WTC11 (cell line): Measurements from ENCODE around the gene ENTHD1.

Experiments
- CREB1 ChIP-seq: sonication (generic); formaldehyde crosslinking; IDR thresholded peaks from 2 replicates; pipeline ENCODE4 v1.8.0; 2023; ENCODE audit warnings: mild to moderate bottlenecking, missing genetic modification reagents
- FOXK1 ChIP-seq: sonication (generic); formaldehyde crosslinking; IDR thresholded peaks from 2 replicates; pipeline ENCODE4 v1.8.0; 2022; ENCODE audit warnings: mild to moderate bottlenecking, moderate library complexity, missing genetic modification reagents
- JUN ChIP-seq: sonication (generic); formaldehyde crosslinking; IDR thresholded peaks from 2 replicates; pipeline ENCODE4 v1.8.0; 2023; ENCODE audit warnings: mild to moderate bottlenecking, missing genetic modification reagents
- MYBL2 ChIP-seq: sonication (generic); formaldehyde crosslinking; IDR thresholded peaks from 2 replicates; pipeline ENCODE4 v1.8.1; 2023; ENCODE audit warnings: mild to moderate bottlenecking, moderate library complexity, missing genetic modification reagents
- NFATC4 ChIP-seq: fragments of 250-450 bp; sonication (Bioruptor Pico); IDR thresholded peaks from 2 replicates; pipeline ENCODE4 v1.9.0; 2021; ENCODE audit warnings: mild to moderate bottlenecking
- NR2C2 ChIP-seq: sonication (generic); formaldehyde crosslinking; IDR thresholded peaks from 2 replicates; pipeline ENCODE4 v1.8.0; 2022; ENCODE audit warnings: mild to moderate bottlenecking, missing genetic modification reagents
- NR3C1 ChIP-seq: sonication (generic); formaldehyde crosslinking; conservative IDR thresholded peaks from 2 replicates; pipeline ENCODE4 v1.8.1; 2023; ENCODE audit warnings: low read depth, mild to moderate bottlenecking, missing genetic modification reagents
- TEAD4 ChIP-seq: sonication (generic); formaldehyde crosslinking; IDR thresholded peaks from 2 replicates; pipeline ENCODE4 v1.8.0; 2022; ENCODE audit warnings: mild to moderate bottlenecking, missing genetic modification reagents
- TP53 ChIP-seq: sonication (generic); formaldehyde crosslinking; IDR thresholded peaks from 2 replicates; pipeline ENCODE4 v1.8.1; 2023; ENCODE audit warnings: mild to moderate bottlenecking, missing genetic modification reagents
- TF ChIP-seq, protein P1 (sequence below): fragments of 200-600 bp; IDR thresholded peaks from 2 replicates; pipeline ENCODE4 v1.8.0; 2022; ENCODE audit warnings: antibody characterized with exemption
- TF ChIP-seq, protein P2 (sequence below): sonication (generic); formaldehyde crosslinking; IDR thresholded peaks from 2 replicates; pipeline ENCODE4 v1.8.1; 2023; ENCODE audit warnings: mild to moderate bottlenecking, missing genetic modification reagents, moderate library complexity
- TF ChIP-seq, protein P3 (sequence below): sonication (generic); formaldehyde crosslinking; IDR thresholded peaks from 2 replicates; pipeline ENCODE4 v1.8.1; 2022; ENCODE audit warnings: mild to moderate bottlenecking, moderate library complexity, missing genetic modification reagents
- TF ChIP-seq, protein P4 (sequence below): sonication (generic); formaldehyde crosslinking; IDR thresholded peaks from 2 replicates; pipeline ENCODE4 v1.8.0; 2023; ENCODE audit warnings: mild to moderate bottlenecking, missing genetic modification reagents

DNA sequence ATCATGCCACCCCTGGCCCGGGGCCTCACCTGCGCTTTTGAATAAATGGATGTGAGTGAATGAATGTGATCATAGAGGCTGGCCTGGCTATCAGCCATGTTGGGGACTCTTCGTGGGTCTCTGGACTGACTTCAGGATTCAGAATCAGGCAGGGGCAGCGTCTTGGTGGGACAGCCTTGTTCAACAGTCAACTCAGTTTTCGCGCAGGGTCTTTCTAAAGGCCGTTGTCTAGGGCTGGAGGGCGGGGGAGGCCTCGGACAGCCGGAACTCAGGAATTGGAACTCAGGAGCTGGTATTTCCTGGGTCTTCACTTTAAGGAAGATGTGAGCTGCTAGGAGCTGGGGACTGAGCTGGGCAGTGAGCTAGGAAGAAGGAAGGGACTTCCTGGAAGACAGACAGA lies 177.0 kb downstream of the ENTHD1 start:
- TF ChIP-seq, protein P1, sequence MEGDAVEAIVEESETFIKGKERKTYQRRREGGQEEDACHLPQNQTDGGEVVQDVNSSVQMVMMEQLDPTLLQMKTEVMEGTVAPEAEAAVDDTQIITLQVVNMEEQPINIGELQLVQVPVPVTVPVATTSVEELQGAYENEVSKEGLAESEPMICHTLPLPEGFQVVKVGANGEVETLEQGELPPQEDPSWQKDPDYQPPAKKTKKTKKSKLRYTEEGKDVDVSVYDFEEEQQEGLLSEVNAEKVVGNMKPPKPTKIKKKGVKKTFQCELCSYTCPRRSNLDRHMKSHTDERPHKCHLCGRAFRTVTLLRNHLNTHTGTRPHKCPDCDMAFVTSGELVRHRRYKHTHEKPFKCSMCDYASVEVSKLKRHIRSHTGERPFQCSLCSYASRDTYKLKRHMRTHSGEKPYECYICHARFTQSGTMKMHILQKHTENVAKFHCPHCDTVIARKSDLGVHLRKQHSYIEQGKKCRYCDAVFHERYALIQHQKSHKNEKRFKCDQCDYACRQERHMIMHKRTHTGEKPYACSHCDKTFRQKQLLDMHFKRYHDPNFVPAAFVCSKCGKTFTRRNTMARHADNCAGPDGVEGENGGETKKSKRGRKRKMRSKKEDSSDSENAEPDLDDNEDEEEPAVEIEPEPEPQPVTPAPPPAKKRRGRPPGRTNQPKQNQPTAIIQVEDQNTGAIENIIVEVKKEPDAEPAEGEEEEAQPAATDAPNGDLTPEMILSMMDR, result no peak
- TF ChIP-seq, protein P2, sequence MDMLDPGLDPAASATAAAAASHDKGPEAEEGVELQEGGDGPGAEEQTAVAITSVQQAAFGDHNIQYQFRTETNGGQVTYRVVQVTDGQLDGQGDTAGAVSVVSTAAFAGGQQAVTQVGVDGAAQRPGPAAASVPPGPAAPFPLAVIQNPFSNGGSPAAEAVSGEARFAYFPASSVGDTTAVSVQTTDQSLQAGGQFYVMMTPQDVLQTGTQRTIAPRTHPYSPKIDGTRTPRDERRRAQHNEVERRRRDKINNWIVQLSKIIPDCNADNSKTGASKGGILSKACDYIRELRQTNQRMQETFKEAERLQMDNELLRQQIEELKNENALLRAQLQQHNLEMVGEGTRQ, result no peak
- no peak for TF ChIP-seq TP53
- TF ChIP-seq, protein P3, sequence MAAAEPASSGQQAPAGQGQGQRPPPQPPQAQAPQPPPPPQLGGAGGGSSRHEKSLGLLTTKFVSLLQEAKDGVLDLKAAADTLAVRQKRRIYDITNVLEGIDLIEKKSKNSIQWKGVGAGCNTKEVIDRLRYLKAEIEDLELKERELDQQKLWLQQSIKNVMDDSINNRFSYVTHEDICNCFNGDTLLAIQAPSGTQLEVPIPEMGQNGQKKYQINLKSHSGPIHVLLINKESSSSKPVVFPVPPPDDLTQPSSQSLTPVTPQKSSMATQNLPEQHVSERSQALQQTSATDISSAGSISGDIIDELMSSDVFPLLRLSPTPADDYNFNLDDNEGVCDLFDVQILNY (CRISPR knock-in tag), result no peak
- TF ChIP-seq MYBL2 (CRISPR knock-in tag), result no peak
- TF ChIP-seq, protein P4, sequence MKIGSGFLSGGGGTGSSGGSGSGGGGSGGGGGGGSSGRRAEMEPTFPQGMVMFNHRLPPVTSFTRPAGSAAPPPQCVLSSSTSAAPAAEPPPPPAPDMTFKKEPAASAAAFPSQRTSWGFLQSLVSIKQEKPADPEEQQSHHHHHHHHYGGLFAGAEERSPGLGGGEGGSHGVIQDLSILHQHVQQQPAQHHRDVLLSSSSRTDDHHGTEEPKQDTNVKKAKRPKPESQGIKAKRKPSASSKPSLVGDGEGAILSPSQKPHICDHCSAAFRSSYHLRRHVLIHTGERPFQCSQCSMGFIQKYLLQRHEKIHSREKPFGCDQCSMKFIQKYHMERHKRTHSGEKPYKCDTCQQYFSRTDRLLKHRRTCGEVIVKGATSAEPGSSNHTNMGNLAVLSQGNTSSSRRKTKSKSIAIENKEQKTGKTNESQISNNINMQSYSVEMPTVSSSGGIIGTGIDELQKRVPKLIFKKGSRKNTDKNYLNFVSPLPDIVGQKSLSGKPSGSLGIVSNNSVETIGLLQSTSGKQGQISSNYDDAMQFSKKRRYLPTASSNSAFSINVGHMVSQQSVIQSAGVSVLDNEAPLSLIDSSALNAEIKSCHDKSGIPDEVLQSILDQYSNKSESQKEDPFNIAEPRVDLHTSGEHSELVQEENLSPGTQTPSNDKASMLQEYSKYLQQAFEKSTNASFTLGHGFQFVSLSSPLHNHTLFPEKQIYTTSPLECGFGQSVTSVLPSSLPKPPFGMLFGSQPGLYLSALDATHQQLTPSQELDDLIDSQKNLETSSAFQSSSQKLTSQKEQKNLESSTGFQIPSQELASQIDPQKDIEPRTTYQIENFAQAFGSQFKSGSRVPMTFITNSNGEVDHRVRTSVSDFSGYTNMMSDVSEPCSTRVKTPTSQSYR (CRISPR knock-in tag), result no peak
- no peak for TF ChIP-seq JUN (CRISPR knock-in tag)
- no peak for TF ChIP-seq CREB1 (CRISPR knock-in tag)
- no peak for TF ChIP-seq TEAD4
- TF ChIP-seq FOXK1 (CRISPR knock-in tag), result no peak
- no peak for TF ChIP-seq NR3C1
- TF ChIP-seq NR2C2, result no peak
- TF ChIP-seq NFATC4 (CRISPR knock-in tag), result no peak
